GM19043 (cell line): ENCODE measurements around the gene GNAT1.
A peak's percentile ranks its signal among the peaks of the same experiment; 100 is the strongest.

Experiments
- ATAC-seq: cut with Tn5 transposase; IDR thresholded peaks from one replicate; pipeline ENCODE4 v1.9.1; 2021; ENCODE audit warnings: low read depth; ENCODE audit not compliant: unreplicated experiment

The GNAT1 gene

GRCh38 chr3:50190936-50191660 lies at the start of gene GNAT1:
Gene GNAT1, plus strand, starts transcription at chr3:50191610. Its CDS starts 116 bp downstream, at chr3:50191726.
- ATAC-seq, result no peak

- no peak for ATAC-seq
These were observed 45.0 kb upstream of the GNAT1 start for GRCh38 chr3:50146316-50146901.

GRCh38 chr3:50147016-50147415 lies 44.4 kb upstream of the GNAT1 start:
- no peak for ATAC-seq

GRCh38 chr3:50147447-50147846 lies 44.0 kb upstream of the GNAT1 start:
- ATAC-seq, result no peak

GRCh38 chr3:50147861-50148260 lies 43.5 kb upstream of the GNAT1 start:
- no peak for ATAC-seq

GRCh38 chr3:50150404-50150750 lies 41.0 kb upstream of the GNAT1 start:
- no peak for ATAC-seq

GRCh38 chr3:50150863-50151686 lies 40.3 kb upstream of the GNAT1 start:
- ATAC-seq, result no peak

GRCh38 chr3:50151728-50152127 lies 39.7 kb upstream of the GNAT1 start:
- ATAC-seq, result no peak

GRCh38 chr3:50153782-50154475 lies 37.5 kb upstream of the GNAT1 start:
- ATAC-seq, result no peak

- peak; percentile 27 for ATAC-seq
These were observed 37.0 kb upstream of the GNAT1 start for GRCh38 chr3:50154476-50154839.

GRCh38 chr3:50154840-50155490 lies 36.4 kb upstream of the GNAT1 start, which contains the start of gene SEMA3F:
Gene SEMA3F, plus strand, starts transcription at chr3:50155324. Its CDS starts 4,299 bp downstream, at chr3:50159623.
- peak; percentile 56 for ATAC-seq

GRCh38 chr3:50155491-50155878 lies 35.9 kb upstream of the GNAT1 start:
- ATAC-seq, result no peak

- ATAC-seq, result no peak
These were observed 35.5 kb upstream of the GNAT1 start for GRCh38 chr3:50155891-50156290.

GRCh38 chr3:50156549-50157493 lies 34.6 kb upstream of the GNAT1 start:
- no peak for ATAC-seq

- no peak for ATAC-seq
These were observed 33.4 kb upstream of the GNAT1 start for GRCh38 chr3:50157827-50158529.

- no peak for ATAC-seq
These were observed 32.8 kb upstream of the GNAT1 start for GRCh38 chr3:50158530-50159146.

- ATAC-seq, result no peak
These were observed 30.8 kb upstream of the GNAT1 start for GRCh38 chr3:50160561-50160983.

GRCh38 chr3:50161320-50161719 lies 30.1 kb upstream of the GNAT1 start:
- ATAC-seq, result no peak
